Measurements from ENCODE around the gene FBL.

The FBL gene

DNA sequence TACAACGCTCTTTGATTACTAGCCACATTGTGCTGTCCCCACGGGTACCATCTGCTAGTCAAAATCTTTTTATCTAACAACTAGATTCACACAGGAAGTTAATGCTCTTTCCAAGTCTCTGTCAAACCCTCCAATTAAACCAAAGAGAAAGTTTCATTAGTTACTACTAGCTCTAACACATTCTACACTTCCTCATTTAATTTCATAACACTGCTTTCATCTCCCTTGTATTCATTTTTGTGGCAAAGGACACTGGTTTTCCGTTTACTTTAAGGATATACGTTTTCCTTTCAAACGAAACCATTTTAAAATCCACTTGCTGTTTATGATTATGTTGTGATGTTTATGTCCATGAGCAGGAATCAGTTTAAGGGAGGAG is 17.5 kb downstream of the FBL start:
- DNase-seq (ENCODE audit: low read depth) = no peak
- H3K4me3 ChIP-seq (ENCODE audit: control insufficient read depth, low read depth, low read length) = no peak overlapping the region
- TF ChIP-seq, protein P1, sequence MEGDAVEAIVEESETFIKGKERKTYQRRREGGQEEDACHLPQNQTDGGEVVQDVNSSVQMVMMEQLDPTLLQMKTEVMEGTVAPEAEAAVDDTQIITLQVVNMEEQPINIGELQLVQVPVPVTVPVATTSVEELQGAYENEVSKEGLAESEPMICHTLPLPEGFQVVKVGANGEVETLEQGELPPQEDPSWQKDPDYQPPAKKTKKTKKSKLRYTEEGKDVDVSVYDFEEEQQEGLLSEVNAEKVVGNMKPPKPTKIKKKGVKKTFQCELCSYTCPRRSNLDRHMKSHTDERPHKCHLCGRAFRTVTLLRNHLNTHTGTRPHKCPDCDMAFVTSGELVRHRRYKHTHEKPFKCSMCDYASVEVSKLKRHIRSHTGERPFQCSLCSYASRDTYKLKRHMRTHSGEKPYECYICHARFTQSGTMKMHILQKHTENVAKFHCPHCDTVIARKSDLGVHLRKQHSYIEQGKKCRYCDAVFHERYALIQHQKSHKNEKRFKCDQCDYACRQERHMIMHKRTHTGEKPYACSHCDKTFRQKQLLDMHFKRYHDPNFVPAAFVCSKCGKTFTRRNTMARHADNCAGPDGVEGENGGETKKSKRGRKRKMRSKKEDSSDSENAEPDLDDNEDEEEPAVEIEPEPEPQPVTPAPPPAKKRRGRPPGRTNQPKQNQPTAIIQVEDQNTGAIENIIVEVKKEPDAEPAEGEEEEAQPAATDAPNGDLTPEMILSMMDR (conservative IDR thresholded peaks at IDR 0.05; ENCODE audit: control insufficient read depth, insufficient read depth, low read depth, low read length) = no peak

DNA sequence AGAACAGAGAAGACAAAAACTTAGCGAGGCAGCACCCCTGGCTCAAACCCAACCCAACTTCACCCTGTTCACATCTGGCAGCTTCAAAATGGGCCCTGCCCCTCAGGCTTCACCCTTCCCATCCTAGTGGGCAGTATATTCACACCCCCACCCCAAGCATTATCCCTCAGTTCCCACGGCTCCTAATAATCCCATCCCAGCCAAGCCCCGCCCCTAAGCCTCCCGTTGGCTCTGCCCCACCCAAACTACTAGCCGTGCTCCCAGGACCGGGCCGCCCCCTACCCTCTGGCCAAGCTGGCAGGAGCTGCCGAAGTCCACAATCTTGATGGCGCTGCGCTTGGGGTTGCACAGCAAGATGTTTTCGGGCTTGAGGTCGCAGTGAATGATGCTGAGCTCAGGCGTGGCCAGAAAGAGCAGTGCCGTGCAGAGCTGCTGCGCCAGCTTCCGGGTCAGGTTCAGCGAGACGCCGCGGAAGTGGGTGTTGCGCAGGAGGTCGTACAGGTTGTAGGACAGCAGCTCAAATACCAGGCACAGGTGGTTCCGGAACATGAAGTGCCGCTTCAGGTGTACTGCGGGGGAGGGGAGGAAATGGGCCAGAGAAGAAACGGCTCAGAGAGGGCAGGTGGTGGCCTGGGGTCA is 18.0 kb downstream of the FBL start:
- DNase-seq (ENCODE audit: low read depth) = no peak
- TF ChIP-seq, protein P1 (conservative IDR thresholded peaks at IDR 0.05; ENCODE audit: control insufficient read depth, insufficient read depth, low read depth, low read length) = no peak
- no peak overlapping the region for H3K4me3 ChIP-seq (ENCODE audit: control insufficient read depth, low read depth, low read length)

DNA sequence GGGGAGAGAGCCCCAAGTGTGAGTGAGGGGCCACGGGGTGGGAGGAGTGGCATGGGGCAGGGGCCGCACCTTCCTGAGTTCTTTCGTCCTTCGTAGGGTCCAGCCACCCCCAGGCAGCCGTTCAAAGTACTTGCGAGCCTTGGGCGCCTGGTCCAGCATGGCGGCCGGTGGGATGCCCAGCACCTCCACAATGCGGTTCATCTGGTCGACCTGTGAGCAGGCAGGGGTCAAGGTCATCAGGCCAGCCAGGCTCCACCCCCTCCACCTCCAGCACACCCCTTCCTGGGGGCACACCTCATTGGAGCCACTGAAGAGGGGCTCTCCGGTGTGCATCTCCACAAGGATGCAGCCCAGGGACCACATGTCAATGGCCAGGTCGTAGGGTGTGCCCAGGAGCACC is 19.0 kb downstream of the FBL start:
- TF ChIP-seq, protein P1 (conservative IDR thresholded peaks at IDR 0.05; ENCODE audit: control insufficient read depth, insufficient read depth, low read depth, low read length) = no peak
- no peak overlapping the region for H3K4me3 ChIP-seq (ENCODE audit: control insufficient read depth, low read depth, low read length)
- DNase-seq (ENCODE audit: low read depth) = no peak

DNA sequence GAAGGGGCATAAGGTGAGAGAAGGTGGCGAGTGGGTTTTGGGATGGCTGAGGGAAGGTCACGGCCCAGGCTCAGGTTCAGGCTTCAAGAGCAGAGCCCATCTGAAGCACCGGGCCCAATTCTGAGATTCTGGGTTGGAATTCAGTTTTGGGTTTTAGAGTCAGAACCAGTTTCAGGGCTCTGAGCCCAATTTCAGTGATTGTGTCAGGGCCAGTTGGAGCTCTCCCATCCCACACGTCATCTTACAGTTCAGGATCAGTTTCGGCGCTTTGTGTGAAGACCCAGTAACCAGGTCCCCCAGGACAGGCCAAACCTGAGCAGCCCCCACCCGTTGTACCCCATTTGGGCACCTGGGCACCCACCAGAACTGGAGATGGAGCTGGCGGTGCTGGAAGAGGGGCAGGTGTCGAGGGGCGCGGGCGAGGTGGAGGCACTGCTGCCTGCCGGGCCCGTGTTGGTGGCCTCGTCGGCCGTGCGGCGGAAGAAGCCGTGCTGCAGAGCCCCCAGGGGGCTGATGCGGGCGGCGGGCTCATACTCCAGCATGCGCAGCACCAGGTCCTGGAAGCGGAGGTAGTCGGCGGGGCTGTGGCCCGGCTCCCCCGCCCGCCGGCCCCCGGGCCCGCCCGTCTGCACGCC is 19.8 kb downstream of the FBL start:
- TF ChIP-seq, protein P1 (conservative IDR thresholded peaks at IDR 0.05; ENCODE audit: control insufficient read depth, insufficient read depth, low read depth, low read length) = no peak
- no peak overlapping the region for H3K4me3 ChIP-seq (ENCODE audit: control insufficient read depth, low read depth, low read length)
- DNase-seq (ENCODE audit: low read depth) = no peak

DNA sequence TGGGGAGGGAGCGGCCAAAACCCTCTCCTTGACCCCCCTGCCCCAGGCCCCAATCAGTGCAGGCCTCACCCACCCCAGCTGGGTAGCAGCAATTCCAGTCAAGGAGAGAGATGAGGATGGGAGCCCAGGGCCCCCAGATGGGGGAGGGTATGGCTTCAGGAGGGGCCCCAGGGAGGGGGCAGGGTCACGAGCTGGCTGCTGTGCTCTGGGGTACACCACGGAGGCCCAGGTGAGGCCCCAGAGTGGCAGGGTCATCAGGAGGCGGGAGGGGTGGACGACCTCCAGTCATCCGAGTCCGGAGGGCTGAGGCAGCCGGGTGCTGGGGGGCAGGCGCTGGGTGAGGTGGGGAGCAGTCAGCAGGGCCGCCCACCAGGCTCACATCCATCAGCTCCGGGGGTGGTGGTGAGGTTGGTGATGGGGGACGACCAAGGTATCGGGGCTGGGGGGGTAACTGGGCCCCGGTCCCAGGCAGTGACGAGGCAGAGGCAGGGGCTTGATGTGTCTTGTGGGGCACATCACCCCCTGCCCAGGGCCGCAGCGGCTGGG is 20.6 kb downstream of the FBL start:
- TF ChIP-seq, protein P1 (conservative IDR thresholded peaks at IDR 0.05; ENCODE audit: control insufficient read depth, insufficient read depth, low read depth, low read length) = no peak
- H3K4me3 ChIP-seq (ENCODE audit: control insufficient read depth, low read depth, low read length) = no peak overlapping the region
- DNase-seq (ENCODE audit: low read depth) = no peak

DNA sequence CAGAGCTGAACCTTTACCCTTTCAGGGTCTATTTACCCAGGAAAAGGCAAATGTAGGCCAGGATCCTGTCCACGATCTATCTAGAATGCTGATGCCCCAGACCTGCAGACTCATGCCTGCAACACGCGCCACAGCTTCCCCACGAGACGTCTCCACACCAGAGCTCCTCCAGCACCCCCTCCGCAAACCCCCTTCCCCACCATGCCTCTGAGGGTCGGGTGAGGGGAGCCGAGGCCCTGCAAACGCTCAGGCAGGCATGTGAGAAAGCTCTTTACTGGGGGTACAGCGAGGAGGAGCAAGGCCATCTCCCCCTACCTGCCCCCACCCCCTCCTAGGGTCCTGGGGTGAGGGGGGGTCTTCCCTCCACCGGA is 21.1 kb downstream of the FBL start:
- H3K4me3 ChIP-seq (ENCODE audit: control insufficient read depth, low read depth, low read length) = no peak overlapping the region
- no peak for DNase-seq (ENCODE audit: low read depth)
- TF ChIP-seq, protein P1 (conservative IDR thresholded peaks at IDR 0.05; ENCODE audit: control insufficient read depth, insufficient read depth, low read depth, low read length) = no peak
